Dermis microvascular lymphatic vessel endothelial cell (primary cell): ENCODE measurements around the gene GFPT1. TPM values are rescaled to one million over a fixed set of nuclear protein-coding genes. Genes with fewer than 3 reads are reported as not detected.
"Not testable (repeated sequence)": the region's sequence is repeated elsewhere in the genome, so short reads cannot be mapped to it uniquely, and the experiment has no call there.

Source experiments
- DNase-seq, 2 donors: peaks; one replicate each; pipeline versions ENCODE4 v3.0.0 to v3.0.0-alpha.2; 2010; ENCODE audit warnings: low read depth in 2 of 2
- total RNA-seq: library from RNA; depleted of rRNA; stranded (reverse); fragments of >200 nt; gene quantifications from 2 replicates; pipeline ENCODE4 v1.2.1, GENCODE V29; 2014

GFPT1 gene
- total RNA-seq = 19.3 and 21.5 TPM in 2 replicates

DNA sequence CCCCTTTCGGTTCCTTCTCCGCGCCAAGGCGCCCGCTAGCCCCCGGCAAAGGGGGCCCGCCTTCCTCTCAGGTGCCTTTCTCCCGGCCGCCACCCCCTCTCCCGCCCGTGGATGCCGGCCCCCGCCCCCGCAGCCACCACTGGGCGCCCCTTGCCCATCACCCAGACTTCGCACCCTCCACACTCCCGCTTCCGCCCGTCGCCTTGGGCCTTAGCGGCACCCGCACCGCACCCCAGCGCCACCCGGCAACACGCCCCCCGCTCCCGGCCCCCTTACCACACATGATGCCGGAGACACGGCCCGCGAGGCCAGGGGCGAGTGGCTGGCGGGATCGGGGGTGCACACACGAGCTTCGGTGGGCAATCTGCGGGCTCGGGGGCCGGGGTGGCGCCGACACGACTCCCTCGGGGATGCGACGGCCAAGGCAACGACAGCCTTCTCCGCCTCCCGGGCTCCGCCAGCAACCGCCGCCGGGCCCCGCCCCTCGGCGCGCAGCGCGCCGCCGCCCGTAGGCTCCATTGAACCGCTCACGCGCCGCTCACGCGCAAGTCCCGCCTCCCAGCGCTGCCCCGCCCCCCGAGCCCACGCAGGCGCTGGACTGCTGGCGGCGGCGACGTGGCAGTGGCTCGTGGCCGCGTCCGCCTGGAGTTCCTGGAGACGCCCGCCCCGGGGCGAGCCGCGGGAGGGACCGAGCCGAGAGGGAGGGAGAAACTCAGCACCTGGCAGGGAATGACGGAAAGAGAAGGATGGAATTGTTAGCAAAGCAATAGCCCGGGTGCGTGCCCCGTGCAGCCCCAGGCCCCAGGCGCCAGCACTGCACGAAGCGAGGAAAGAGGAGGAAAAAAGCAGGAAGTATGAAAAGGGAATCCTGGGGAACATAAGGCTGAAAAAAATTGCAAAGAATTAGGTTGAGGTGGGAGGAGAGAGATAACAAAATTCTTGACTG is at the start of gene GFPT1:
GFPT1 (minus strand) TSS at position 439 of the 946 bp plus-strand sequence; CDS start at position 283, 156 bp downstream.
- peak; percentile 76 to 96 for DNase-seq

DNA sequence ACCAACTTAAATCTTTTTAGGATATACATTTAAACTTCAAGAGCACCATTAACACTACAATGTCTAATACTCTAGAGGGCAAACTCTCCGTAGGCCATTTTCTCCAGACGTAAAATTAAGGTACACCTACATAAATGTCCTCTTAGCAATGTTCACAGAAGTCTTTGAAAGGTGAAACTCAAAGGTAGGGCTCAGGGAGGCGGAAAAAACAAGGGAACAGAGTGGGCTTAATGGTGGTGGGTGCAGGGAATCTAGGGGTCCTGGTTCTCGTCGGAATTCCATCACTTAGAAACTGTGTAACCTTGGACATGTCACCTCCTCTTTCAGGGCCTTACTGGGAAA is 49.5 kb upstream of the GFPT1 start:
- DNase-seq = no peak

DNA sequence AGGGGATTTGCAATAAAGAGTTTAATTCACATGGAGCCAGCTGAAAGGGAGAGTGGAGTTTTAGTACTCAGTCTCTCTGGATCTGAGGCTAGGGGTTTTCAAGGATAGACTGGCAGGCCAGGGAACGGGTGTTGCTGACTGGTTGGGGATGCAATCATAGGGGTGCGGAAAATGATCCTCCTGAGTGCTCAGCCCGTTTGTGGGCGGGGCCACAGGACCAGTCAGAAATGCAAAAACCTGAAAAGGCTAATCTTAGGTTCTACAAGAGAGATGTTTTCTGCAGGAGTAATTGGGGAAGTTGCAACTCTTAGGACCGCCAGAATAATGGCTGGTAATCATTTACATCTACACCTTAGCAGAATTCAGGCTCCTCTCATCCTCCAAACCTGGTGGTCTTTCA is 47.7 kb upstream of the GFPT1 start:
- DNase-seq = no peak

GRCh38 chr2:69429491-69430183 is 42.6 kb upstream of the GFPT1 start:
- DNase-seq = no peak

DNA sequence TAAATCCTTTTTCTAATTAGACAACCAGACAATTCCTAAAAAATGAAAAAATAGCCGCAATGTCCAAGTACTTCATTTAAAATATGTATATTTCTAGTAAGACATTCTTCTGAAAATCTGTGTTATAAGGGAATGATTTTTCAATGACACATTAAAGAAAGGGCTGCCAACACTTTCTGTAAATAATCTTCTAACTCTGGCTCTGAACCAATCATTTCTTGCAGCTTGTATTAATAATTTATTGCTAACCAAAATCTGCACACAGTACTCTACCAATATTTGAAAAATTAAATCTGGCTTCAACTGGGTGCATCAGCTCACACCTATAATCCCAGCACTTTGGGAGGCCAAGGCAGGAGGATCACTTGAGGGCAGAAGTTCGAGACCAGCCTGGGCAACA is 42.0 kb upstream of the GFPT1 start:
- no peak for DNase-seq

DNA sequence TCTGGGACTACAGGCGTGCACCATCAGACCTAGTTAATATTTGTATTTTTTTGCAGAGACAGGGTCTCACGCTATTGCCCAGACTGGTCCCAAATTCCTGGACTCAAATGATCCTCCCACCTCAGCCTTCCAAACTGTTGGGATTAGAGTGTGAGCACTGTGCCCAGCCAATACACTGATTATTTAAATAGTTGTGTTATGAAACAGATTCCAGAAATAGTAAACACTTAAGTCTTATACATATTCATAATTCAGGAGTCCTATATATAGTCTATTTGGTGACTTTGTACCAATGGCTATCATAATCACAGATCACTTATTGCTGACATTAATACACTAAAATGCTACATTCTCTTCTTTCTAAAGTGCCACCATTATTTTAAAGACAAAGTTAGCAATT is 37.4 kb upstream of the GFPT1 start:
- DNase-seq = no peak

DNA sequence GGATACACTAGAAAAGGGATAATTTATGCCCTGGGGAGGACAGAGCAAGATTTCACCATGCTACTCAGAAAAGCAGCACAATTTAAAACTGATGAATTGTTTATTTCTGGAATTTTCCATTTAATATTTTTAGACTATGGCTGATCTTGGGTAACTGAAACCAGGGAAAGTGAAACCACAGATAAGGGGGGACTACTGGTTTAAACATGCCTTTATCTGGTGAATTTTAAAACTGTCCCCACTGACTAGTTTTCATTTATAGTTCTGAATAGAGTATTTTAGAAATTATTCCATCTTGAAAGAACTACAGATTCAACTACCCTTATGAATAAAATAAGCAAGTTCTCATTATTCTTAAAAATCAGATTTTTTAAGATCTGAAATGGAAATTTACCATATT is 35.2 kb upstream of the GFPT1 start:
- no peak for DNase-seq

GRCh38 chr2:69419111-69419510 is 32.1 kb upstream of the GFPT1 start:
- DNase-seq = not testable (repeated sequence)

DNA sequence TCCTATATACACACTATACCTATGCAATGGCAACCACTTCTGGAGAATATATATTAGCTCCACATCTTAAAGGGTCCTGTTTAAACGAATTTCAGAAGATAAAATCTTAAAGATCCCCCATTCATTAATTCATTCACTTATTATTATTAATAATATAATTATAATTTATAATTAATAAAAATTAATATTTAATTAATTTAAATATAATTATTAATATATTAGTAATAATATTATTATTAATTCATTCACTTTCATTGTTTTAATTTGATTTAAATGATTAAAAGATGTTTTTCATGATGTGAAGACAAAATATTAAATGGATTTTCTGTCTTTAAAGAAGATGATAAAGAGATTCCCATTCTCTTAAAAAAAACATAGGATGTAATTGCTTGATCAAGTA is 29.1 kb upstream of the GFPT1 start:
- DNase-seq = no peak

- no peak for DNase-seq
These were observed 24.1 kb upstream of the GFPT1 start for GRCh38 chr2:69411120-69411519.

DNA sequence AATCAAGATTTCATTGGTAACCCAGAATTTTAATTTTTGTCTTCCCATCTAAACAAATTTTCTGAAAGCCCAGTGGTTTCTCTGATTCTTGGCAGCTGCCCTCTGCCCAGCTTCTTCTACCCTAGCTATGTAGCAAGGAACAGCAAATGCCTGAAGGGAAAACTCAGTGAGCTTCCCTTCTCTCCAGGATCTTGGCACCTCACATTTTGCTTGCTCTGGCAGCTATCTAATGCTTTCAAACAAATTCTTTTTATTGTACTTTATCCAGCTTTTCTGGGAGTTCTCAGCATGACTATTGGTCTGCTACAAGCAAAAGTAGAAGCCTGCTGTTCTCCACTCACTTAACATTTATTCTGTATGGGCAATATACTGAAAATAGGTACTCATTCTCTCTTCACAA is 18.3 kb upstream of the GFPT1 start:
- no peak for DNase-seq

DNA sequence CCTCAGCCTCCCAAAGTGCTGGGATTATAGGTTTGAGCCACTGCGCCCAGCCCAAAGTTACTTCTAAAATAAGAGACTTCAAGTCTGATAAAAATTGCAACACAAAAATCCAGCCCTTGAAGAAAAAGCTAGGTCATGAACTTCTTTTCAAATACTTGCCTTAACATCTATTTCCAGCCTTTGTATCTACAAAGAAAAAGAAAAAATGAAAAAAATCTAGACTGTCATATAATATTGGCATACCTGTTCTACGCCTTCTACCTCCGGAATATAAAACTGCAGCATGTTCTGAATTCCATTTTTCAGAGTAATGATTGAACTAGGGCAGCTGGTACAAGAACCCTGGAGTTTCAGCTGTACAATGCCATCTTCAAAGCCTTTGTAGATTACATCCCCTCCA is 13.1 kb upstream of the GFPT1 start:
- DNase-seq = no peak

DNA sequence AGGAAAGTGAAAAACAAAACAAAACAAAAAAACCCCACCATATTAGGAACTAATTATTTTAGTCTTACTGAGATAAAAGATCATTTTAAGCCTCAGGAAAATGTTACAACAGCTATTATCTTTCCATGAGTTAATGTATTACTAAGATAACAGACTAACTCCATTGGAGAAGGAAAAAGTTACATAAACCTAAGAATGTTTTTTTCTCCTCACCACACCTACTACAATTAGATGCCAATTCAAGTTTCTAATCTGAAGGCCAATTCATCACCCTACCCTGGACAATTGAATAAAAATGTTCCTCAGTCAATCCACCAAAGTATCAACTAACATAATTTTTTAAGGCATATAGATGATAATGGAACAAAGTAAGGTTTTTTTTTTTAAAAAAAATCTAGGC is 10.2 kb upstream of the GFPT1 start:
- DNase-seq = no peak

- DNase-seq = no peak
These were observed 8.8 kb upstream of the GFPT1 start for GRCh38 chr2:69395866-69396265.

GRCh38 chr2:69393963-69394362 is 6.9 kb upstream of the GFPT1 start:
- DNase-seq = no peak

GRCh38 chr2:69390471-69390870 is 3.4 kb upstream of the GFPT1 start:
- no peak for DNase-seq

GRCh38 chr2:69390001-69390400 is 3.0 kb upstream of the GFPT1 start:
- no peak for DNase-seq

DNA sequence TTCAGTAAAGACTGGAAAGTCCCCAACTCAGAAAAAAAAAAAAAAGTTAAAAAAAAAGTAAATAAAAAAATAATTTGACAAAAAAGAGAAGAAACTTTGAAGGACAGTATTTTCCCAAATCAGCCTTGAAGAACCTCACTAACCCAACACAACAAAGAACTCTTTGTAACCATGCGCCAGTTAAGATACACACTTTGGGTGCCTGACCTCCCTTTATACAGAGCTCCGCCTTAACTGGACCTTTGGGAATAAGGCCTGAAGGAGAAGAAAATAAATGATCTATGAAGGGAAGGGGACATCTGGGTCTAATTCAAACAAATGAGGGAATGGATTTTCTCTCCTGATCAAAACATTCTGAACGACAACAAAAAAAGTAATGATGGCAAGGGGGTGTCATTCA is 2.2 kb upstream of the GFPT1 start:
- no peak for DNase-seq

DNA sequence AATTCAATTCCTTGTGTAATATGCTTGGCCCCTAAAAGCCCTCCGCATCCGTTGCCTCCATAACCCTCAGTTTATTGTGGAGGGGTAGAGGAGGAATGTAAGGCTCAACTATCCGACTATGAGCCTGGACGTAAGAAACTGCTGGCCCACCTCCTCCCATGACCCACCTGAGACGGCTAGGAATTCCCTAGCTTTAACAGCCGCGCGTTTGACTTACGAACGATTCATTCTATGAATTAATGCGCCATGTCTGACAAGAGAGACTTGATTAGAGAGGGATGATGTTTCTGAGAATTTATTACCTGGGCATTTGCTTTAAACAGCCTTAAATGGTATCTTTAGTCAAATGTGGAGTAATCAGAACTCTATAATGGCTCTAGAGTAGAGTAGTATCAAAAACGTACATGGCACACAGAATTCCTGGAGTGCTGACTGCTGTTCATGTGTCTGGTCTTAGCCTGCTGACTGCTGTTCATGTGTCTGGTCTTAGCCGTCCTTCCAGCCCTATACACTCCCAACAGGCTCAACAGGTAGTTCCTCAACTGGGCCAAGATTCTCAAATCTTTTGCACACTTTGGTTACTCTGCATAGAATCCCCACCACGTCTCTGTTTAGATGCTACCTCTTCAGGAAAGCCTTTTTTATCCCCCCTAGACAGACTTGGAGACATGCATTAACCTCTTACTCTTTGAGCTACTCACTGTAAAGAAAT is 899 bp upstream of the GFPT1 start:
- no peak for DNase-seq

GRCh38 chr2:69386360-69386759 is 667 bp downstream of the GFPT1 start:
- no peak for DNase-seq

DNA sequence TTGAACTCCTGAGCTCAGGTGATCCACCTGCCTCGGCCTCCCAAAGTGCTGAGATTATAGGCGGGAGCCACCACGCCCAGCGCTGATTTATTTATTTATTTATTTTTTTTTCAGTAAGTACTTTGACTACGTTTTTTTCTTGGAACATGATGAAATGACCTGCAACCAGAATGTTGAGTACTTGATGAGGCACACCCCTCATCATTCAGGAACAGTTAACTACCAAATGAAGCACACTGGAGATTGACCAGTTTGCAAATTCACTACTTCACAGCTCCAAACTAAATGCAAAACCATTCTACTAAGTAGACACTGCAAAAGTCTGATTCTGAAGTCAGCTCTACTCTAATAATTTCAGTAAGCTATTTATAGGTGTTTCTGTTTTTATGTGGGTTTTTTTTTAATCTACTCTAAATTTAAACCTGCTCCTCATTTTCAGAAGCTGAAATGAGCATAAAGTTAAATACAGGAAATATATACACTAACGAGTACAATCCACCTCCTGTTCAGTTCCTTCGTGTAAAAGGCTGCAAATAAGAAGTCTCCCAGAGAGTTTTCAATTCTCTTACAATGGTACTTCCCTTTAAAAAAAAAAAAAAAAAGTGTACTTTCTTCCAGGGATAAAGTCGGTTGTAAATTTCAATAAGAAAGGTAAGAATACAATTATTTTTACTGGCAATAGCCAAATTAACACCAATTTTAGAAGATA is 1.4 kb downstream of the GFPT1 start:
- DNase-seq = no peak

- no peak for DNase-seq
These were observed 2.4 kb downstream of the GFPT1 start for GRCh38 chr2:69384618-69385081.
